HCT116 (cell line): Measurements from ENCODE around the gene SLC25A28. TPM values are rescaled to one million over a fixed set of nuclear protein-coding genes. Genes with fewer than 3 reads are reported as not detected.
A peak's percentile ranks its signal among the peaks of the same experiment; 100 is the strongest.

ENCODE experiments used
- ATAC-seq: fragments of 200-7000 bp; cut with Tn5 transposase; 2 replicates; pipeline ENCODE4 v1.9.1; 2020; ENCODE audit warnings: mild to moderate bottlenecking, moderate library complexity
- BruUV-seq: library from RNA; stranded (reverse); fragments of 400-500 nt; replicated peaks from 2 replicates; lab custom pipeline; 2021; lab: Mats Ljungman, UMichigan
- CTCF ChIA-PET: fragments of 300-600 bp; sonication (Branson Sonifier 250); formaldehyde crosslinking; loops from one replicate; lab custom pipeline; 2021; ENCODE audit warnings: antibody characterized with exemption; lab: Charles Lee
- POLR2A ChIA-PET: fragments of 300-600, 350-600 bp; sonication (Branson Sonifier 250); formaldehyde crosslinking; loops from one replicate; lab custom pipeline; 2021; ENCODE audit warnings: antibody characterized with exemption; lab: Charles Lee
- RAD21 ChIA-PET, 2 experiments: fragments of 300-600 bp; sonication (Branson Sonifier 250); formaldehyde crosslinking; loops; one replicate each; lab custom pipeline; 2023; ENCODE audit warnings: low total read pairs in 2 of 2; ENCODE audit not compliant: uncharacterized antibody in 2 of 2, unreplicated experiment in 2 of 2, low non-redundant PET in 1 of 2; lab: Charles Lee
- DNase-seq: peaks from one replicate; pipeline ENCODE4 v3.0.0-alpha.2; 2010; ENCODE audit warnings: low read depth, low spot score
- H2AFZ ChIP-seq: fragments of 200-600 bp; shearing (Covaris generic), sonication (generic); 2 replicates; pipeline ENCODE4 v1.6.1; 2017; ENCODE audit warnings: low read depth, mixed run types, mixed read lengths, antibody characterized with exemption, low read length; ENCODE audit not compliant: poor library complexity, severe bottlenecking
- H3K27ac ChIP-seq: 2 replicates; pipeline ENCODE4 v1.5.1; 2012; ENCODE audit warnings: low read depth, low read length
- H3K27me3 ChIP-seq: fragments of 200-600 bp; sonication (generic); 2 replicates; pipeline ENCODE4 v1.6.1; 2016; ENCODE audit warnings: mixed run types, low read length, mixed read lengths; ENCODE audit not compliant: insufficient read depth
- H3K36me3 ChIP-seq, 2 experiments: fragments of 200-500 bp in 1 of 2; fragments of 200-600 bp in 1 of 2; sonication (Bioruptor generic) in 1 of 2; sonication (generic) in 1 of 2; 2 replicates each; pipeline versions ENCODE4 v1.5.1 to v1.6.1; 2014 to 2016; ENCODE audit warnings: low read length in 2 of 2, inconsistent platforms in 1 of 2, mixed read lengths in 1 of 2, mixed run types in 1 of 2; ENCODE audit not compliant: insufficient read depth in 2 of 2, control insufficient read depth in 1 of 2
- H3K4me1 ChIP-seq, 2 experiments: fragments of 200-600 bp in 1 of 2; sonication (generic) in 1 of 2; 2 replicates each; pipeline versions ENCODE4 v1.5.1 to v1.6.1; 2012 to 2017; ENCODE audit warnings: low read length in 2 of 2, inconsistent platforms in 1 of 2, mild to moderate bottlenecking in 1 of 2, mixed read lengths in 1 of 2, mixed run types in 1 of 2, moderate library complexity in 1 of 2; ENCODE audit not compliant: insufficient read depth in 2 of 2, control insufficient read depth in 1 of 2
- H3K4me2 ChIP-seq: fragments of 200-600 bp; sonication (generic); 2 replicates; pipeline ENCODE4 v1.6.1; 2017; ENCODE audit warnings: mixed run types, low read length, mixed read lengths
- H3K4me3 ChIP-seq, 2 experiments: fragments of 200-600 bp in 1 of 2; sonication (generic) in 1 of 2; replicated peaks in 1 of 2; 2 replicates each; pipeline ENCODE4 v1.5.1; 2011 to 2016; ENCODE audit warnings: low read length in 2 of 2, control low read depth in 1 of 2, low read depth in 1 of 2, mild to moderate bottlenecking in 1 of 2, mixed read lengths in 1 of 2, mixed run types in 1 of 2
- H3K79me2 ChIP-seq: fragments of 200-600 bp; sonication (generic); 2 replicates; pipeline ENCODE4 v1.6.1; 2017; ENCODE audit warnings: mild to moderate bottlenecking, mixed run types, low read length, moderate library complexity, mixed read lengths; ENCODE audit not compliant: insufficient read depth
- H3K9ac ChIP-seq: fragments of 200-600 bp; sonication (generic); 2 replicates; pipeline ENCODE4 v1.6.1; 2016; ENCODE audit warnings: low read length, mixed read lengths
- H3K9me2 ChIP-seq: fragments of 200-600 bp; sonication (generic), shearing (Covaris generic); 2 replicates; pipeline ENCODE4 v1.6.1; 2017; ENCODE audit warnings: mixed run types, mild to moderate bottlenecking, moderate library complexity; ENCODE audit not compliant: insufficient read depth
- H3K9me3 ChIP-seq, 2 experiments: fragments of 200-500 bp in 1 of 2; fragments of 200-600 bp in 1 of 2; sonication (Bioruptor generic) in 1 of 2; sonication (generic) in 1 of 2; 2 replicates each; pipeline ENCODE4 v1.6.1; 2014 to 2017; ENCODE audit warnings: low read length in 2 of 2, mixed read lengths in 2 of 2, inconsistent platforms in 1 of 2, low read depth in 1 of 2, mild to moderate bottlenecking in 1 of 2, mixed run types in 1 of 2, moderate library complexity in 1 of 2; ENCODE audit not compliant: control insufficient read depth in 1 of 2, insufficient read depth in 1 of 2
- H4K20me1 ChIP-seq: fragments of 200-600 bp; sonication (generic), shearing (Covaris generic); 2 replicates; pipeline ENCODE4 v1.6.1; 2017; ENCODE audit warnings: mixed run types, mild to moderate bottlenecking, moderate library complexity; ENCODE audit not compliant: insufficient read depth
- ATF3 ChIP-seq: IDR thresholded peaks from 2 replicates; pipeline ENCODE4 v1.6.1; 2012
- CEBPB ChIP-seq: IDR thresholded peaks from 2 replicates; pipeline ENCODE4 v1.6.1; 2012; ENCODE audit warnings: low read depth
- ELF1 ChIP-seq: IDR thresholded peaks from 2 replicates; pipeline ENCODE4 v1.6.1; 2012; ENCODE audit warnings: low read depth, borderline replicate concordance
- FOSL1 ChIP-seq: IDR thresholded peaks from 2 replicates; pipeline ENCODE4 v1.6.1; 2012; ENCODE audit warnings: low read depth
- POLR2A ChIP-seq: IDR thresholded peaks from 2 replicates; pipeline ENCODE4 v1.7.0; 2011; ENCODE audit warnings: borderline replicate concordance; ENCODE audit not compliant: insufficient read depth, insufficient read length; ENCODE audit errors: extremely low read depth
- POLR2AphosphoS5 ChIP-seq: IDR thresholded peaks from 2 replicates; pipeline ENCODE4 v1.6.1; 2011; ENCODE audit warnings: mild to moderate bottlenecking, low read depth, low read length, moderate library complexity
- RAD21 ChIP-seq: IDR thresholded peaks from 2 replicates; pipeline ENCODE4 v1.6.1; 2012; ENCODE audit warnings: low read depth, mild to moderate bottlenecking
- REST ChIP-seq: IDR thresholded peaks from 2 replicates; pipeline ENCODE4 v1.6.1; 2012; ENCODE audit warnings: low read depth
- SIN3A ChIP-seq: IDR thresholded peaks from 2 replicates; pipeline ENCODE4 v1.6.1; 2012; ENCODE audit warnings: low read depth
- SP1 ChIP-seq: IDR thresholded peaks from 2 replicates; pipeline ENCODE4 v1.6.1; 2012; ENCODE audit warnings: low read depth
- TCF7L2 ChIP-seq: IDR thresholded peaks from 2 replicates; pipeline ENCODE4 v1.7.0; 2011; ENCODE audit warnings: borderline replicate concordance, inconsistent platforms; ENCODE audit not compliant: insufficient read depth, insufficient read length; ENCODE audit errors: extremely low read depth
- YY1 ChIP-seq: IDR thresholded peaks from 2 replicates; pipeline ENCODE4 v1.6.1; 2011; ENCODE audit warnings: low read length, low read depth, moderate library complexity, mild to moderate bottlenecking; ENCODE audit not compliant: insufficient replicate concordance; ENCODE audit errors: extremely low read depth
- ZFX ChIP-seq: fragments of 450-650 bp; IDR thresholded peaks from 2 replicates; pipeline ENCODE4 v1.6.1; 2017
- intact Hi-C: fragments of 100-400 bp; cut with micrococcal nuclease; formaldehyde crosslinking; loops from 2 replicates; pipeline ENCODE4 v1.10.0; 2022
- total RNA-seq: library from RNA; stranded (reverse); gene quantifications from one replicate; pipeline ENCODE4 v1.2.1, GENCODE V29; 2021; ENCODE audit not compliant: unreplicated experiment

The SLC25A28 gene
- total RNA-seq, 1 experiment from 2014 or later = 59.5 TPM

DNA sequence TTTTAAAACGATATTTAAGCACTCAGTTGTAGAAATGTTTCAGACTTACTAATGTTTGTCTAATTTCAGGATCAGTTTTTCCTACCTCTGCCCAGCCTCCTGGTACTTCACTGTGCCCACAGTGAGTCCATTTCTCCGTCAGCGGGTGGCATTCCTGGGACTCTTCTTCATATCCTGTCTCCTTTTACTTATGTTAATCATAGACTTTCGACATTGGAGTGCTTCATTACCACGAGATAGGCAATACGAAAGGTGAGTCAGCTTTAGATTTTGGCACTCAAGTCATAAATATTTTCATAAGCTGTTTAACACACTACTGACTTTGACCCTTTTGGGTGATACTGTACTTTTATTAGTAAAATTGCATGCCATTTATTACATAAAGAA is 41.1 kb upstream of the SLC25A28 start:
- H4K20me1 ChIP-seq = no peaks in the 10 kb centered on the region
- H3K9me3 ChIP-seq = no peaks in the 10 kb centered on the region
- ATAC-seq (no peak), DNase-seq (no peak)
- no TSS peak for BruUV-seq
- H3K9ac ChIP-seq = no peak overlapping the region
- H3K79me2 ChIP-seq = peaks cover 10% of the 10 kb centered on the region
- ChIA-PET POLR2A (interaction anchor here (0.6 kb wide), 1 partner anchor 37 kb away, joined by 3 read pairs; no protein-coding TSS in a partner anchor), RAD21 (no interaction called here), CTCF (no interaction called here)
- no peaks in the 10 kb centered on the region for H3K9me2 ChIP-seq
- no peak overlapping the region for H2AFZ ChIP-seq
- H3K27ac ChIP-seq = no peak overlapping the region
- H3K36me3 ChIP-seq = peaks cover 4 to 8% of the 10 kb centered on the region in 2 experiments; a peak in 3 of 4 replicates
- TF ChIP-seq POLR2A = no peak
- TF ChIP-seq SIN3A = no peak
- no peak for TF ChIP-seq CEBPB
- no peak for TF ChIP-seq TCF7L2
- TF ChIP-seq ATF3 = no peak
- TF ChIP-seq ZFX = no peak
- no peak for TF ChIP-seq REST
- no peak for TF ChIP-seq YY1
- no peak; the same call in 1 of the 2 replicates for TF ChIP-seq FOSL1
- TF ChIP-seq ELF1 = no peak
- no peak for TF ChIP-seq RAD21
- TF ChIP-seq SP1 = no peak
- no peak for TF ChIP-seq POLR2AphosphoS5
- H3K4me1 ChIP-seq = peaks cover 6 to 32% of the 10 kb centered on the region in 2 experiments; a peak in 3 of 4 replicates
- H3K4me3 ChIP-seq = no peak overlapping the region
- peak overlapping the region; percentile 89 for H3K4me2 ChIP-seq
- intact Hi-C loops = no loop called here
- no peaks in the 10 kb centered on the region for H3K27me3 ChIP-seq
